ENCODE data around the gene OR2L5.
A peak's percentile ranks its signal among the peaks of the same experiment; 100 is the strongest.

Gene OR2L5

GRCh38 chr1:248013229-248013710, at the start of gene OR2L5:
Gene OR2L5, plus strand, starts transcription at chr1:248013660. Its CDS starts 8,288 bp downstream, at chr1:248021948.
- no peak for TF ChIP-seq CTCF (IDR thresholded peaks at IDR 0.05; ENCODE audit: insufficient read depth, low read length, poor library complexity, severe bottlenecking)
- Histone ChIP-seq H3K36me3 (ENCODE audit: control insufficient read depth, insufficient read depth, low read length) (no peaks in the 10 kb centered on the region), H3K4me3 (replicated peaks; ENCODE audit: low read depth, low read length) (no peak within 1 kb of the TSS), H3K27me3 (replicated peaks; ENCODE audit: control insufficient read depth, insufficient read depth, low read length) (no peaks in the 10 kb centered on the region)
- no peak for DNase-seq (ENCODE audit: extremely low read depth, insufficient read length)

GRCh38 chr1:247964933-247965332, 48.5 kb upstream of the OR2L5 start, which contains the start of gene OR2AK2:
Gene OR2AK2, plus strand, starts transcription at chr1:247965233. Its CDS starts 144 bp downstream, at chr1:247965377.
- no peak for DNase-seq (ENCODE audit: extremely low read depth, insufficient read length)
- no peak for TF ChIP-seq CTCF (IDR thresholded peaks at IDR 0.05; ENCODE audit: insufficient read depth, low read length, poor library complexity, severe bottlenecking)
- Histone ChIP-seq H3K36me3 (ENCODE audit: control insufficient read depth, insufficient read depth, low read length) (no peaks in the 10 kb centered on the region), H3K27me3 (replicated peaks; ENCODE audit: control insufficient read depth, insufficient read depth, low read length) (no peaks in the 10 kb centered on the region), H3K4me3 (replicated peaks; ENCODE audit: low read depth, low read length) (no peak within 1 kb of the TSS)

- no peak overlapping the region for H3K4me3 ChIP-seq (replicated peaks; ENCODE audit: low read depth, low read length)
Observed at GRCh38 chr1:247966532-247967204, 46.8 kb upstream of the OR2L5 start.

DNA sequence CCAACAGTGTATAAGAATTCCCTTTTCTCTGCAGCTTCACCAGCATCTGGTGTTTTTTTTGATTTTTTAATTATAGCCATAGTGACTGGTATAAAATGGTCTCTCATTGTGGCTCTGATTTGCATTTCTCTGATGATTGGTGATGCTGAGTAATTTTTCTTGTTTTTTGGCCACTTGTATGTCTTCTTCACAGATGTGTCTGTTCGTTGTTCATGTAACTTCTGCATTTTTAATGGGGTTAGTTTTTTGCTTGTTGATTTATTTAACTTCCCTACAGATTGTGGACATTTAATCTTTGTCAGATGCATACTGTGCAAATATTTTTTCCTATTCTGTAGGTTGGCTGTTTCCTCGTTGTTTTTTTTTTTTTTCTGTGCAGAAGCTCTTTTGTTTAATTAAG, 20.5 kb upstream of the OR2L5 start:
- no peaks in the 10 kb centered on the region for H3K36me3 ChIP-seq (ENCODE audit: control insufficient read depth, insufficient read depth, low read length)
- no peak for TF ChIP-seq CTCF (IDR thresholded peaks at IDR 0.05; ENCODE audit: insufficient read depth, low read length, poor library complexity, severe bottlenecking)
- DNase-seq (ENCODE audit: extremely low read depth, insufficient read length), result no peak

More at GRCh38 chr1:247966532-247967204, 46.8 kb upstream of the OR2L5 start:
- Histone ChIP-seq H3K36me3 (ENCODE audit: control insufficient read depth, insufficient read depth, low read length) (no peaks in the 10 kb centered on the region), H3K27me3 (replicated peaks; ENCODE audit: control insufficient read depth, insufficient read depth, low read length) (no peaks in the 10 kb centered on the region)
- TF ChIP-seq CTCF (IDR thresholded peaks at IDR 0.05; ENCODE audit: insufficient read depth, low read length, poor library complexity, severe bottlenecking), result no peak
- peak; percentile 33 for DNase-seq (ENCODE audit: extremely low read depth, insufficient read length)

DNA sequence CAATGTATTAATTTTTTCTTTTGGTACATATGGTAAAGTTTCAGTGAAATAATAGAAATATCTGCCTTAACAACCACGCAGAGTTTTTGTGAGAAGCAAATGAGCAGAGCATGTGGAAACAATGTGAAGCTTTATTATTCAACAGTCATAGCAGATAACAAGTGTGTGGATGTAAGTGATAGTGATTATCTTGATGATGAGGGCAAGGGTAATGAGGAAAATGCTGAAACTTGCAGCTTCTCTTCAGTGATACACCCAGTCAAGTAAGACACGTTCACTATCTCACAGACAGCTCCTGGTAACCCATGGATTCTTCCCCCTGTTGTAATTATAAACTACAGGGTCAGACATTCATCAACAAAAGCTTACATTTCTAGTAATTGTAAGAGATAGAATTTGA, 14.6 kb upstream of the OR2L5 start:
- Histone ChIP-seq H3K27me3 (replicated peaks; ENCODE audit: control insufficient read depth, insufficient read depth, low read length) (no peaks in the 10 kb centered on the region), H3K36me3 (ENCODE audit: control insufficient read depth, insufficient read depth, low read length) (no peaks in the 10 kb centered on the region), H3K4me3 (replicated peaks; ENCODE audit: low read depth, low read length) (no peak overlapping the region)
- TF ChIP-seq CTCF (IDR thresholded peaks at IDR 0.05; ENCODE audit: insufficient read depth, low read length, poor library complexity, severe bottlenecking), result no peak
- DNase-seq (ENCODE audit: extremely low read depth, insufficient read length), result no peak

More for the DNA sequence above, 20.5 kb upstream of the OR2L5 start:
- H3K4me3 ChIP-seq (replicated peaks; ENCODE audit: low read depth, low read length), result no peak overlapping the region
- H3K27me3 ChIP-seq (replicated peaks; ENCODE audit: control insufficient read depth, insufficient read depth, low read length), result no peaks in the 10 kb centered on the region

Measured in GM06990 (cell line).